ENCODE results near the gene RALGPS1. TPM values are rescaled to one million over a fixed set of nuclear protein-coding genes. Genes with fewer than 3 reads are reported as not detected.

Gene RALGPS1
- total and polyA plus RNA-seq, 2 of the 13 experiments (the other 11 are each of a cell fraction or from before 2014, with no cell fraction given): 3.7 to 6.5 TPM

- no peak for TF ChIP-seq AHDC1 (CRISPR knock-in tag; IDR thresholded peaks at IDR 0.05; ENCODE audit: borderline replicate concordance)
- TF ChIP-seq FOXM1 (CRISPR knock-in tag; IDR thresholded peaks at IDR 0.05): no peak
- TF ChIP-seq KLF11 (CRISPR knock-in tag; IDR thresholded peaks at IDR 0.05): no peak
- no peak for TF ChIP-seq ZNF770 (CRISPR knock-in tag; IDR thresholded peaks at IDR 0.05)
- TF ChIP-seq PRMT3 (CRISPR knock-in tag; IDR thresholded peaks at IDR 0.05; ENCODE audit: borderline replicate concordance, low read depth): no peak
- TF ChIP-seq ZBTB46 (CRISPR knock-in tag; IDR thresholded peaks at IDR 0.05; ENCODE audit: borderline replicate concordance): no peak
- TF ChIP-seq ZNF800 (CRISPR knock-in tag; IDR thresholded peaks at IDR 0.05): no peak
- no peak for TF ChIP-seq SNAPC2 (CRISPR knock-in tag; IDR thresholded peaks at IDR 0.05)
- TF ChIP-seq ZNF34 (CRISPR knock-in tag; IDR thresholded peaks at IDR 0.05; ENCODE audit: borderline replicate concordance): no peak
Observed at GRCh38 chr9:127084076-127085039, 169.8 kb downstream of the RALGPS1 start (continued).

Measured in HepG2 (cell line).